HG02884 (cell line): ENCODE measurements around the gene CIC.
A peak's percentile ranks its signal among the peaks of the same experiment; 100 is the strongest.

Experiments
- ATAC-seq: cut with Tn5 transposase; IDR thresholded peaks from one replicate; pipeline ENCODE4 v1.9.1; 2021; ENCODE audit warnings: mild to moderate bottlenecking, moderate library complexity; ENCODE audit not compliant: unreplicated experiment

CIC gene

DNA sequence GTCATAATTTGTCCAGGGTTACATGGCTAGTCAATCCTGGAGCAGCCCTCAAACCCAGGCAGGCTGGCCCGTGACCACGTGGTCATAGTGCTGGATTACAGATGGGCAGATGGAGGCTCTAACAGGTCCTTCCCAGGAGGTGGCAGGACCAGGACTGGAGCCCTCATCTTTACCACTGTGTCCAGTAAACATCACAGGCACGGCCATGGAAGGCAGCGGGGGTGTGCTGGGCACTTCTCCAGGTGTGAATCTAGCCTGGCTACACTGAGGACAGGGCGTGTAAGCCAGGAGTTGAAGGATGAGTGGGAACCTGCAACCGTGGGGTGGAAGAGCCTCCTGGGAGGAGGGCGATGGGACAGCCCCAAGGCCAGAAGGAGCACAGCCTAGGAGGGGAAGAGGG, 6.1 kb downstream of the CIC start:
- ATAC-seq, result no peak

DNA sequence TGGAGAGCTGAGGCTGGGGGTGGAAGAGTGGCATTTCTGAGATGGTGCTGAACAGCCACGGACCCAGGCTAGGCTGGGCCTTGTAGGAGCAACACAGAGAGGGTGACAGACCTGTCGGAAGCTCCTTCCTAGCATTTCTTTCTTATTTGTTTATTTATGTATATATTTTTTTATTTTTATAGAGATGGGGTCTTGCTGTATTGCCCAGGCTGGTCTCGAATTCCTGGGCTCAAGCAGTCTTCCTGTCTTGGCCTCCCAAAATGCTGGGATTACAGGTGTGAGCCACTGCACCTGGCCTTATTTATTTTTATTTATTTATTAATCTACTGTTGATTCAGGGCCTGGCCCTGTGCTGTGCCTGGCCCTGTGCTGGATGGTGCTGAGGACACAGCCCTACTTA, 6.5 kb downstream of the CIC start:
- ATAC-seq, result no peak

DNA sequence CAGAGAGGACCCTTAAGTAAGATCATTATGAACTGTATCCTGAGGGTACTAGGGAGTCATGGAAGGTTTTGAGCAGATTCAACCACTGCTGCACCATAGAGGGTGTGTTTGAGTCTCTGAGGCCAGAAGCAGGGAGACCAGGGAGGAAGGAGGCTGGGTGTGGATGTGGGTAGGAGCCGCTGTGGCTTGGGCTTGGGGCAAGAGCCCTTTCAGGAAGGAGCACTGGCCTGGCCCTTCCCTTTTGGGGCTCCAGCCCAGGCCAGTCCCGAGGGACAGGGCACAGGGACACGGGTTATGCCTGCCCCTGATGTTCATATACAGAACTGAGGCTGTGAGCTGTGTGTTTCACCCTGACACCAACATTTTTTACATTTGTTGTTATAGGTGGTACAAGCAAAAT, 7.2 kb downstream of the CIC start:
- ATAC-seq, result no peak

DNA sequence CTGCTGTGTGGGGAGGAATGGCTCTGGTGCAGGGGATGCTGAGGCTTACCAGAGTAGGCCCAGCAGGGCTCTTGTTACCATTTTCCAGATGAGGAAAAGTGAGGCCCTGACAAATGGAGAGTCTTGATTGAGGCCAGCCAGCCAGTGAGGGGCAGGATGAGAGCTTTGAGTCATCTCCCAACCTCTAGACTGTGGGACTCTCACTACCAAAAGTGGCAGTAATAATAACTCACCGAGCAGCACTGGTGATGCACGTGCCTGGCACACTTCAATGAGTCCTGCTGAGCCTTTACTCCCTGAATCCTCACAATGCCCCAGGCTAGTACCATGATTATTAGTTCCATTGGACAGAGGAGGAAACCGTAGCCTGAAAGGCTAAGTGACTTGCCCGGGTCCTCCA, 7.8 kb downstream of the CIC start:
- no peak for ATAC-seq

DNA sequence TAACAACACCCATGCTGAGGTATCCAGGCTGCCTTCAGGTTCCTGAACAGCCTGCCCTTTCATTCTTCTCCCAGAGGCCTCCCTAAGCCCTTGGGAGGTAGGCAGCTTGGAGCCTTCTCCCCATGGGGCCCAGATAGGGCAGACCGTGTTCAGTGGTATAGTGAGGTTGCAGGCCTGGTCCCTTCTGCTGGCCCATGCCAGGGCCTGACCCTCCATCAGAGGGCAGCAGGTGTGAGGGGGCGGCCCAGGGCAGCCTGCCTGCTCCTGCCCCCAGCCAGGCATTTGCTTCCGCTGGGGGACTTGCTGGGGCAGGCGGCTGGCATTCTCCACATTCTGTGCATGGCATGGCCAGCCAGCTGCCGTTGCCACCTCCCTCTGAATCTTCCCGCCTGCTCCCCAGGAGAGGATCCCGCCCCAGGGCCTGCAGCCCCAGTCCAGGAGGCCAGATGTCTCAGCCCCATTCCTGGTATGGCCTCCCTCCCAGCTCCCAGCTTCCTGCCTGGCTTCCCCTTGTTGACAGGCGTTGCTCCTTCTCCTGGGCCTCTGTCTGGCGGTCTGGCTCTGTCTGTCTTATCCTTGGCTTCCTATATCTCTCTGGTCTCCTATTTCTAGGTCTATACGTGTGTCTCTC, 8.9 kb downstream of the CIC start:
- no peak for ATAC-seq

DNA sequence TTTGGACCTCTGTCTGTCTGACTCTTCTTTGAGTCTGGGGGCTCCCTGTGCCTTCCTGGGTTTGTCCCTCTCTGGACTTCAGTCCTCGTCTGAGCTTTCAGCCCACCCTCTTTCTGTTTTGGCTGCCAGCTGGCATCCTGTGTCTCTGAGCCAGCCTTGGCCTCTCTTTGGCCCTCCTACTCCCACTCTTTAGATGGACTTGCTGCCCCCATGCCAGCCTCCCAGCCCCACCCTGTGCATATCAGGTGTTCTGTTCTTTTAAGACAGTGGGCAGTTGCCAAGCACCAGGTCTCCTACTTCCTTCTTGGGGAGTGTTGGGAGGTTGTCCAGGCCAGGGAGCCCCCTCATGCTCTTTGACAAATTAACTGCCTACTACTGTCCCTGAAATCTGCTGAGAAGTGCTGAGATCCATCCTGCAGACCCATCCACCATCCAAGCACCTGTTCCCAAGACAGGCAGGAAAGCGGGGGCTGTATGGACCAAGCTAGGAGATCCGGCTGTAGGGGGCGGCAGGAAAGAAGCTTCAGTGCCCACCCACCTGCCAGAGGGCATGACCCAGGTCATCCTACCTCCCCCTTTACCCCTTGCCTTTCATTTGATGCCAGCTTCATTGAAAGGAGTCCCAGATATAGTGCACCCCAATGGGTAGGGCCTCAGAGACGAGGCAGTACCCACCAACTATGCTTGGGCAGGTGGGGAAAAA, 9.6 kb downstream of the CIC start:
- no peak for ATAC-seq

DNA sequence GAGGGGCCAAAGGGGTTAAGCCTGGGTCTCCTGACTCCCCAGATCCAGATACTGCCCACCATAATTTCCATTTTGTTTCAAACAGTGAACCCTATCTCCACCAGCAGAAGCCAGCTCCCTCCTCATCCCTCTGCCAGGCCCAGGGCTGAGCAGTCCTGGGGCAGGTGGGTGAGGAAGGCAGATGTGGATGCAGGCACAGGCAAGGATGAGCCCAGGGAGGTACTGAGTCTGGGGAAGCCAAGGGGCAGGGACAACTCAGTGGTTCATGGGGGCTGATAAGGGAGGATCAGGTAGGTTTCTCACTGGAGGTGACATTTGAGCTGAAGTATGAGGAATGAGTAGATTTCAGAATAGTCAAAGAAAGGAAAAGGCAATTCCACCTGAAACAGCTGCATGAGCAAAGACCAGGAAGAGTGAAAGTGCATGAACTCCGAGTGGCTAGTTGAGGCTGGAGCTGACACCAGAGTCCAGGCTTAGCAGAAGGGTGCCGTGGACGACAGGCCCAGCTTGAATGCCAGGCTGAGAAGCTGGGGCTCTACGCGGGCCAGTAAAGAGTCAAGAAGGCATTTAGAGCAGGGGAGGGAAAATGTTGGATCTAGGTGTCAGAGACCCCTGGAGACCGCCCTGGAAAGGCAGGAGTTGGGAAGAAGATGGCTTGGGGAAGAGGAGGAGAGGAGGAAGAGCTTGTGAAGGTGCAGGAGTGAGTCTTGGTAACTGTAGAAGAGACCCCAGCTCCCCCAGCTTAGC, 10.3 kb downstream of the CIC start:
- no peak for ATAC-seq

DNA sequence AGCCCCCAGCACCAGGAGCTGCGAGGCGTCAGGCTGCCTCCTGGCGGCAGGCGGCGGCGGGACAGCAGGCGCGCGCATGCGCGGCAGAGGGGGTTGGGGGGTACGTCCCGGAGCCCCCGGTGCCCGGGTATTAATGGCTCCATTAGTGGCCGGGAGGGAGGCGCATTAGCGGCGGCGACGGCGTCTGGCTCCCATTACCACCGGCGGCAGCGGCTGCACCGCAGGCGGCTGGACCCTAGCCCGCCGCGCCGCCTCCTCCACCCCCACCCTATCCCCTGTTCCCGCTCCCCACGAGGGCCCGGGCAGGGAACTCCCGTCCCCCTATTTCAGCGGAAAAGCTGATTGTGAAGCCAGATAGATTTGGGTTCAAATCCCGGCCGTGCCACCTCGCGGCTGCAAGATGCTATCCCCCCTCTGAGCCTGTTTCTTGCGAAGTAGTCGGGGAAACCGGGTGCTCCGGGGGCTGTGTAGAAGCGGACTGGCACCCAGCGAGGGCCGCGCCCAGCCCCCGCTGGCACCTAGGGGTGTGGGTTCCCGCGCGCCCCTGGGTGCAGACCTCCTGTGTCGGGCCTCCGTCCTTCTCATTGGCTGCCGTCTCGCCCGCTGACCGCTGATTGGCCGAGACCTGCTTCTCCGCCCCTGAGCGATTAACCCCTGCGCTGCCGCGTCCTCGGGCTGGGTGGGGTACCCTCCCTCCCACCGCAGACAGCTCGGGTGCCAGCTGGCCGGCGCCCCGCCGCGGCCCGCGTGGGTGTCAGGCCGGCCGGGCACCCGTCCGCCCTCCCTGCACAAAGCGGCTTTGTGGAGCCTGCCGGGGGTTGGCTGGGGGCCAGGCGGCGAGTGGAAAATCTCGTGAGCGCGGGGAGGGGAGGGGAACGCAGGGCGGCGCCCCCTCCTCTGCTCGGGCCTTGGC, 11.1 kb downstream of the CIC start:
- no peak for ATAC-seq

DNA sequence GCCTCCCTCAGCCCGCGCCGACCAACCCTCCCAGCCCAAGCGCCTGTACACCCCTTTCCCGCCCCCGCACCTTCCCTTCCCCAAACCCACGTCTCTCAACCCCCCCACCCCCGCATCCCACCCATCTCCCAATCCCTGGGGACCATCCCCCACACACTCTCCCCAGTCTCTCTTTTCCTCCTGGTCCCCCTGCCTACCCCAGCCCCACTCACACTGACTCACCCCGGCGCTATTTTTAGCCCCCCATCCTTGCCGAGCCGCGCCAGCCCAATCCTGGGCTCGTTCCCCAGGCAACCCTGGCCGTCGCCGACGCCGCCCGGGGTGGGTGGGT, 11.7 kb downstream of the CIC start:
- no peak for ATAC-seq

DNA sequence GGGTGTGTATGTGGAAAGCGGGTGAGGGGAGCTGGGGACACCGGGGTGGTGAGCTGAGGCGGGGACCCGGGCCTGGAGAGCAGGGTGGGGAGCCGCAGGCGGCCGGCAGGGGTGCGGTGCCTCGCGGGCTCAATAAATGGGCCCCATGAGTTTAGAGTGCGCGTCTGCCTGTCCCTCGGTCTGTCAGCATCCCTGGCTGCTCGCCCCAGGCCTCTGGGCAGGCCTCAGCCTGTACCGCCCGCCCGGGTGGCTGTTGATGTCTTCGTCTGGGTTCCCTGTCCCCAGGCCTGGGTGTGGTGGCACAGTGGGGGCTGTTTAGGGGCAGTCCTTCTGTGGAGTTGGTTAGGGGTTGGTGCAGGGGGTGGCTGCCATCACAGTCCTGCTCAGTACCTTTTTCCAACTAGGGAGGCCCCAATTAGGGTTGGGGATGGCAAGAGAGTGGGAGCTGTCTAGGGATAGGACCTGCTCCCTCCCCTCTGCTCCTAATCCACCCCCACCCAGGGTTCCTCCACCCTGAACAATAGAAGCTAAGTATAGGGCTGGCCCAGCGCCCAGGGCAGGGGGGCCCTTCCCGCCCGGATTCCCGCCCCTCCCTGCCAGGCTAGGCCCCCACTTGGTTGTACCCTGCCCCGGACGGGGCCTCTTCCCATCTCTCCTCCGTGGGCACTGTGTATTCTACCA, 12.2 kb downstream of the CIC start:
- no peak for ATAC-seq

DNA sequence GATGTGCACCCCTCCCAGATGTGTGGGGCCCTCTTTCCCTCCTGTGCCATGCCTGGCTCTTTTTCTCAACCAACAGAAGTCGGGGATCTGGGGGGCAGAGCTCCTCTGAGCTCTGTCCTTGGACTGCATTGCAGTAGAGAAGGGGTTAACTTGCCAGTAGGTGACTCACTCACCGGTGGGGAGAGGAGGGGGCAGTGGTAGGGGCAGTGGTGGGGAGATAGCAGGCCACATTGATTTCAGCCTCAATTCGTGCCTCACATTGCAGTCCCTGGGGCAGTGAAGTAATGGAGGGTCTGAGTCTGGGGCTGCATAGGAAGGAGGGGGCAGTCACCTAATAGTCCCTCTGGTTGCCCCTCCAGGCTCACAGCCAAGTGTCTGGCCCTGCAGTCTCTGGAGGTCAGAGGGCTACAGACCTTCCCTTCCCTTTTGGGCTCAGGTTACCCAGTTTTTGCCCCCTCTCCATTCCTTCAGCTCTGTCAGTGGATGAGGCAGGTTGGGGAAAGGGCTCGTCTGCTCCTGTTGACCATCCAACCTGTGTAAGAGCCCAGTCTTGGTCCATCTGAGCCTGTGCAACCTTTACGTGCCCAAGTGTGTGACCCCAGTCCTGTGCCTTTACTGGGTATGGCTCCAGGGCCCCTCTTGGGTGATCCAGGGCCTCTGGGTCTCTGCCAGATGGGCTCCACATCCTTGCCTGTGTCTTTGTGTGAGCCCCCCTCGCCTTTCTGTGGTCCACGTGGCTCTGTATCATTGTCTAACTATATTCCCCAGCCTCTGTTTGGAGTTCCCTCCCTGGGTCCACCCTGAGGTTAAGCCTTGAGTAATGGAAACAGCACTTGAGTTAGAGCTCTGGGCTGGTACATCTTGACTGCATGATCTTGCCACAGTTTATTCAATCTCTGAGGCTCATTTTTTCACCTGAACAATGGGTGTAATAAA, 13.0 kb downstream of the CIC start:
- ATAC-seq, result no peak

DNA sequence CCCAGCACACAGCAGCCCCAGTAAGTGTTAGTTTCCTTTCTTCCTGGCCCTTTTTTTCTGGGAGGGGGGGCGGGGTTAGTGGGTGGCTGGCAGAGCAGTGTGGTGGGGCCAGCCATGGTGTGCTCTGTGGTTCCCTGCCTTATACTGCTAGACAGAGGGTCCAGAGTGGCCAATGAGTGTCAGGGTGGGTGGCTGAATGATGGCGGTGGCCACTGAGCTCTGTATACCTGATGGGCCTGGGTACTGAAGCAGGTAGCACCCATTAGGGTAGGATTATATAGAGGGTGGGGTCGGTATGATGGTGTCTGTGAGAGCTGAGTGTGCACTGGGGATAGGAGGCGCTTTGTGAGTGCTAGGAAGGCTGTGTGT, 13.8 kb downstream of the CIC start:
- no peak for ATAC-seq

DNA sequence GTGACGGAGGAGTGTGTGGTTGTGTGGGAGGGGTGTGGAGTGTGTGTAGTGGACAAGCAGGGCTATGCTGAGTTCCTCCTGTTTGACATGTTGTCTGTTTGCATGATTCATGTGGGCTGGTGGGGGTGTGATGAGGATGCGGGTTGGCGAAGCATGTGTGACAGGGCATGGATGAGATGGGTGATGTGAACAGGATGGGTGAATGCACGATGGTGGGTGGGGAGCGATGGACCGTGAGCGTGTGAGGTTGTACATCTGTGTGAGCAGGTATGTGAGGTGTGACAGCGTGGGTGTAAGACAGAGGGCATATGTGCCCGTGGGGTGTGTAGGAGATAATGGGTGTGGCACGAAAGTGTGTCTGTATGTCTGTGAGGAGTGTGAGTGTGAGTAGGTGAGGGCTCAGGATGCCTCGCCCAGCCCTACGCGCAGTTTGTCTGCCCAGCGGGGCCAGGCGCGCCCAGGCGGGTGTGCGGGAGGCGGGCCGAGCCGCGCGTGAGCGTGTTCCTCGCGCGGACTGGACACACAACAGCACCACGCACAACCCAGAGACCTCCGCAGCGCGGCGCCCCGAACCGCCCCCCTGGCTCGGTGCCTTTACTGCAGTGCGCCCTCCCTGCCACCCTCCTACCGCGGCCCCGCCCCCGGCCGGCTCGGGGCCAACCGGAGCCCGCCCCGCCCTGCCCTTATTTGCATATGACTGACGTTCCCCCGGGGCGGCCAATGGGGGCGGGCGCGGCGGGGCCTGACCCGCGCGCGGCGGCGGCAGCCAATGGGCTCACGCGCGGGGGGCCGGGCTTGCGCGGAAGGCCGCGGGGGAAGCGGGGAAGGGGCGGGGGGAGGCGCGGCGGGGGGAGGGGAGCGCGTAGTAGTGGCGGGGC, 14.4 kb downstream of the CIC start:
- peak; percentile 41 for ATAC-seq

DNA sequence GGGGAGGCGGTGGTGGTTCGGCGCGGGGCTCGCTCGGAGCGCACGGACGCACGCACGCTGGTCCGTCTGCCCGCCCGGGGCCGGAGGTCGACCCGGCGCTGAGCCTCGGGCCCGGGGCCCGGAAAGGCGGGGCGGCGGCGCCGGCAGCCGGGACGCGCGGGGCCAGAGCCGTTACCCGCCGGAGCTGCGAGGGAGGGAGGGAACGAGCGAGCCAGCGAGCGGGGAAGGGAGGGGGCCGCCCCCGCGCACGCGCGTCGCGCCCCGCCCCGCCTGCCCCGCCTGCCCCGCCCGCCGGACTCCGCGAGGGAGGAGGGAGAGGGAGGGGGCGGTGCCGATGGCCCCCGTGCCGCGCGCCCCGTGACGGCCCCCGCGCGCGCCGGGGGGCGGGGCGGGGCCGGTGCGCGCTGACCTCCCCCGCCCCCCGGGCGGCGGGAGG, 15.0 kb downstream of the CIC start:
- peak; percentile 26 for ATAC-seq

DNA sequence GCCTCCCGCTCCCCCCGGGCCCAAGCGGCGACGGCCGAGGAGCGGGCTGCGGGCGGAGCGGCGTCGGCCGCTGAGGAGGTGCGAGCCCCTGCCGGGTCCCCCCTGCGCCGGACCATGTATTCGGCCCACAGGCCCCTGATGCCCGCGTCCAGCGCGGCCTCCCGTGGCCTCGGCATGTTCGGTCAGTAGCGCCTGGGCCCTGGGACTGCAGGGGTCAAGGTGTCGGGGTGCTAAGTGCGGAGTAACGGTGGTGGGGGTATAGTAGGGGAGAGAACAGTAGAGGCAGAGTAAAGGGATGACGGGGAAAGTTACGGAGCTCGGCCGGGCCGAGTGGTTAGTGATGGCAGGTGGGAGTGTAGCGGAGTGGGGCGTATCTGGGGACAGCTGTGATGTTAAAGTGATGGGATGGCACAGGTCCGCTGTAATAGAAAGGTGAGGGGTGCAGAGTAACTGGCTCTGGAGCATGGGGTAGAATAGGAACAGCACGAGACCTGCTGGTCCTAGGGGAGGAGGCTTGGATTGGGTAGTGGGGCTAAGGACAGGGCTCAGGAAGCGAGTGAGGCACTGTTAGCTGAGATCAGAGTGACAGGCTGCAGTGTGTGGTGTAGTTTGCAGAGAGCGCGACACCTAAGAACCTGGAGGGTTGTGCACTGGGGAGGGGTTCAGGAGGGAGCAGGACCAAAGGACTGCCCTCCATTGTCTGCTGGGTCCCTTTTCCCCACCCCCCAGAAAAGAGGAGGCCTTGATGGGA, 15.7 kb downstream of the CIC start:
- ATAC-seq, result no peak

DNA sequence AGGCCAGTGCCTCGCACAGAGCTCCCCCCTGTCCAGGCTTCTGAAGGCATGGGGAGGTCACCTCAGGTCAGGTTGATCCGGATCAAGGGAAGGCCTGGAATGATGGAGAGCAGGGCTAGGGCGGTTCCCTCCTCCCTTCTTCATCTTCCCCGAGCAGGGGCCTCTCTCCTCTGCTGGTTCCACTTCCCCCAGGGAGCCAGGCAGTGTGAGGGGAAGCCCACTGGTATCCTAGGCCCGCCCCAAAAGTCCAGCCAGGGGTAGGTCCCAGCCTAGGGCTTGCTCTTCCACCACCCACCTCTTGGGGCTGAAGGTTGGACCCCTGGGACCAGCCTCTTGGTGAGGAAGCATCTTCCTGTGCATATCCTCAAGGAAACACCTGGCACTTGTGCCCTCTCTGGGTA, 16.5 kb downstream of the CIC start:
- no peak for ATAC-seq

DNA sequence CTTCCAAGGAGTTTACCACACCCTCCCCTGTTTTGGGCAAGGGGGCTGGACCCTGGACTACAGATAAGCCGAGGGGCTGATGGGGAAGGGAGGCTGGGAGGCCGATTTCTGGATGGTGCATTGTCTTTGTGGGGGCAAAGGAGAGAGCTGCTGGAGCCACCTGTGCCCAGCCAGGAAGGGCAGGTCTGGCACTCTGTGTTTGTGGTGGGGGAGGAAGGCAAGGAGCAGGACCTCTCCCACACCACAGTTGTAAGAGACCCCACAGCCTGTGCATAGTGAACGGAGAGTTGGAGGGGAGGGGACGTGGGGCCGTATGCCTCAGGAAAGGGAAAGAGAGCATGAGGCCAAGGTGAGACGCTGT, 16.9 kb downstream of the CIC start:
- ATAC-seq, result no peak

DNA sequence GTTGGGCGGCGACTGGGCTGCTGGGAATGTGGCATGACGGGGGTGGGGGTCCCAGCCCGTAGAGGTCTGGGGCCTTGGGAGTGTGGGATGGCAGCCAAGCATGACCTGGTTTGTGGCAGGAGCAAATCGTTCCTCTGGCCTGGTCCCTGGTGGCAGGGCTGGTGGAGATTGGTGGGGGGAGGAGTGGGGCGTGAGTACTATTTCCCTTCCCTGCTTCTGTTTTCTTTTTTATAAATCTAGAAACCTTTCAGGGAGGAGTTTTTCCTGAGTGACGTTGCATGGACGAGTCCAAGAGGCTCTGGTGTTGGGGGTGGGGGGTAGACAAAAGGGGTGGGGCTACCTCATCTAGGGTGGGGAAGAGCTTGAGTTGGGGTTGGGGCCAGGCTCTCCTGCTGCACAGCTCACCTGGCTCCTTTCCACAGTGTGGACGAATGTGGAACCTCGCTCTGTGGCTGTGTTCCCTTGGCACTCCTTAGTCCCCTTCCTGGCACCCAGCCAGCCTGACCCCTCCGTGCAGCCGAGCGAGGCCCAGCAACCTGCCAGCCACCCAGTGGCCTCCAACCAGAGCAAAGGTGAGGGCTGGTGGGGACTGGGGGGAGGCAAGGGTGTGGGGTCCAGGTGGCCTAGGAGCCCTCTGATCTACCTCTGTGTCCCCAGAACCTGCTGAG, 17.4 kb downstream of the CIC start:
- no peak for ATAC-seq
